Panc1 (cell line): ENCODE data around the gene SEM1. TPM values are rescaled to one million over a fixed set of nuclear protein-coding genes. Genes with fewer than 3 reads are reported as not detected.

Experiments
- ATAC-seq: fragments of 200-7000 bp; cut with Tn5 transposase; 2 replicates; pipeline ENCODE4 v1.9.1; 2020; ENCODE audit warnings: mild to moderate bottlenecking, moderate library complexity
- BruUV-seq: library from RNA; stranded (reverse); fragments of 400-500 nt; replicated peaks from 2 replicates; lab custom pipeline; 2021; lab: Mats Ljungman, UMichigan
- CTCF ChIA-PET: fragments of 300-600 bp; sonication (Branson Sonifier 250); formaldehyde crosslinking; loops from one replicate; lab custom pipeline; 2022; ENCODE audit warnings: antibody characterized with exemption; lab: Charles Lee
- POLR2A ChIA-PET: fragments of 300-600 bp; sonication (Branson Sonifier 250); formaldehyde crosslinking; loops from one replicate; lab custom pipeline; 2022; ENCODE audit warnings: antibody characterized with exemption; lab: Charles Lee
- DNase-seq: peaks from one replicate; pipeline ENCODE4 v3.0.0-alpha.2; 2010; ENCODE audit warnings: low read depth, low spot score
- H3K27ac ChIP-seq: 2 replicates; pipeline ENCODE4 v1.5.1; 2011; ENCODE audit warnings: mild to moderate bottlenecking, low read length, inconsistent platforms
- H3K27me3 ChIP-seq: fragments of 200-500 bp; sonication (Bioruptor generic); 2 replicates; pipeline ENCODE4 v1.6.0; 2014; ENCODE audit warnings: low read length, inconsistent platforms; ENCODE audit not compliant: control insufficient read depth, insufficient read depth
- H3K36me3 ChIP-seq: fragments of 200-500 bp; sonication (Bioruptor generic); 2 replicates; pipeline ENCODE4 v1.5.1; 2014; ENCODE audit warnings: inconsistent platforms, mild to moderate bottlenecking, low read length, moderate library complexity; ENCODE audit not compliant: control insufficient read depth, insufficient read depth
- H3K4me1 ChIP-seq: 2 replicates; pipeline ENCODE4 v1.5.1; 2011; ENCODE audit warnings: inconsistent platforms, mild to moderate bottlenecking, low read length, moderate library complexity; ENCODE audit not compliant: control insufficient read depth, insufficient read depth
- H3K4me3 ChIP-seq, 2 experiments: 2 replicates each; pipeline ENCODE4 v1.5.1; 2011 to 2012; ENCODE audit warnings: low read depth in 2 of 2, low read length in 2 of 2, mild to moderate bottlenecking in 2 of 2, inconsistent platforms in 1 of 2, moderate library complexity in 1 of 2
- H3K9me3 ChIP-seq: fragments of 200-500 bp; sonication (Bioruptor generic); 2 replicates; pipeline ENCODE4 v1.5.1; 2014; ENCODE audit warnings: low read depth, mild to moderate bottlenecking, inconsistent platforms, low read length, moderate library complexity; ENCODE audit not compliant: control insufficient read depth, insufficient read depth
- POLR2AphosphoS5 ChIP-seq: IDR thresholded peaks from 2 replicates; pipeline ENCODE4 v1.6.1; 2012; ENCODE audit warnings: mild to moderate bottlenecking, low read depth, low read length, moderate library complexity
- SIN3A ChIP-seq: IDR thresholded peaks from 2 replicates; pipeline ENCODE4 v1.6.1; 2012; ENCODE audit warnings: low read depth, mild to moderate bottlenecking, low read length, moderate library complexity, borderline replicate concordance; ENCODE audit not compliant: insufficient read depth
- TCF7L2 ChIP-seq: IDR thresholded peaks from 2 replicates; pipeline ENCODE4 v1.6.1; 2011; ENCODE audit warnings: mild to moderate bottlenecking, low read depth, low read length, inconsistent platforms
- in situ Hi-C: cut with HindIII; loops from 2 replicates; pipeline ENCODE4 v1.10.0; 2016; ENCODE audit warnings: low sequenced_read_pairs, low pct_unique_long_range_greater_than_20kb
- intact Hi-C: fragments of 100-400 bp; cut with micrococcal nuclease; formaldehyde crosslinking; loops from one replicate; pipeline ENCODE4 v1.10.0; 2022; ENCODE audit not compliant: unreplicated experiment
- total RNA-seq: library from RNA; stranded (reverse); gene quantifications from one replicate; pipeline ENCODE4 v1.2.1, GENCODE V29; 2021; ENCODE audit not compliant: unreplicated experiment
- TF ChIP-seq, protein P1 (sequence below), 2 experiments: IDR thresholded peaks; 2 replicates each; pipeline ENCODE4 v1.6.1; 2011 to 2012; ENCODE audit warnings: low read depth in 2 of 2, control low read depth in 1 of 2, low read length in 1 of 2, mild to moderate bottlenecking in 1 of 2, moderate library complexity in 1 of 2; ENCODE audit not compliant: insufficient read depth in 1 of 2
- TF ChIP-seq, protein P2 (sequence below): fragments of 450-650 bp; IDR thresholded peaks from 2 replicates; pipeline ENCODE4 v1.5.1; 2017; ENCODE audit warnings: mild to moderate bottlenecking

Gene SEM1
- total RNA-seq, 1 experiment from 2014 or later: 67.8 TPM

DNA sequence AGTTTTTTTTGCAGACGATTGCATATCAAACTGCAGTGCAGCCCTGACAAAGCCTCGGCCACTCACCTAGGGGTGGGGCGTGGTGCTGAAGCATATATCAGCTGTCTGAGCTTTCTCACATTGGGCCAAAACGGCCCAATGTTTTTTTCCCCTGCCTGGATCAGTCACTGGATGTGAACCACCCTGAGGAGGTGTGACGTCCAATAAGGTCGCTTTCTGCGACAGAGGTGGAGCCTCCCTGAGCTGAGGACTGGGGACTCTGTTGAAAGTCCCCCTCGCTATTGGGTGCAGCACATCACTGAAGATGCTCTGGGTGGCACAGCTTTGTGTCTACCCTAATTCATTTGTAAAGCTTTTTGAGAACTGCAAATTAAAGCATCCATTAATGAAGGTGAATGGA, 60.9 kb downstream of the SEM1 start:
- ChIA-PET CTCF (no interaction called here), POLR2A (no interaction called here)
- Histone ChIP-seq H3K4me3 (no peak overlapping the region), H3K9me3 (0 out of 2 replicates have a peak, but pooled peaks cover 2% of the 10 kb centered on the region), H3K27me3 (no peaks in the 10 kb centered on the region; the same call in 1 of the 2 replicates), H3K36me3 (no peaks in the 10 kb centered on the region), H3K4me1 (no peaks in the 10 kb centered on the region), H3K27ac (no peak overlapping the region)
- BruUV-seq: no TSS peak
- in situ Hi-C loops (no loop called here), intact Hi-C loops (no loop called here)
- DNase-seq (no peak), ATAC-seq (no peak)
- TF ChIP-seq, protein P1, sequence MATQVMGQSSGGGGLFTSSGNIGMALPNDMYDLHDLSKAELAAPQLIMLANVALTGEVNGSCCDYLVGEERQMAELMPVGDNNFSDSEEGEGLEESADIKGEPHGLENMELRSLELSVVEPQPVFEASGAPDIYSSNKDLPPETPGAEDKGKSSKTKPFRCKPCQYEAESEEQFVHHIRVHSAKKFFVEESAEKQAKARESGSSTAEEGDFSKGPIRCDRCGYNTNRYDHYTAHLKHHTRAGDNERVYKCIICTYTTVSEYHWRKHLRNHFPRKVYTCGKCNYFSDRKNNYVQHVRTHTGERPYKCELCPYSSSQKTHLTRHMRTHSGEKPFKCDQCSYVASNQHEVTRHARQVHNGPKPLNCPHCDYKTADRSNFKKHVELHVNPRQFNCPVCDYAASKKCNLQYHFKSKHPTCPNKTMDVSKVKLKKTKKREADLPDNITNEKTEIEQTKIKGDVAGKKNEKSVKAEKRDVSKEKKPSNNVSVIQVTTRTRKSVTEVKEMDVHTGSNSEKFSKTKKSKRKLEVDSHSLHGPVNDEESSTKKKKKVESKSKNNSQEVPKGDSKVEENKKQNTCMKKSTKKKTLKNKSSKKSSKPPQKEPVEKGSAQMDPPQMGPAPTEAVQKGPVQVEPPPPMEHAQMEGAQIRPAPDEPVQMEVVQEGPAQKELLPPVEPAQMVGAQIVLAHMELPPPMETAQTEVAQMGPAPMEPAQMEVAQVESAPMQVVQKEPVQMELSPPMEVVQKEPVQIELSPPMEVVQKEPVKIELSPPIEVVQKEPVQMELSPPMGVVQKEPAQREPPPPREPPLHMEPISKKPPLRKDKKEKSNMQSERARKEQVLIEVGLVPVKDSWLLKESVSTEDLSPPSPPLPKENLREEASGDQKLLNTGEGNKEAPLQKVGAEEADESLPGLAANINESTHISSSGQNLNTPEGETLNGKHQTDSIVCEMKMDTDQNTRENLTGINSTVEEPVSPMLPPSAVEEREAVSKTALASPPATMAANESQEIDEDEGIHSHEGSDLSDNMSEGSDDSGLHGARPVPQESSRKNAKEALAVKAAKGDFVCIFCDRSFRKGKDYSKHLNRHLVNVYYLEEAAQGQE (IDR thresholded peaks at IDR 0.05; ENCODE audit: insufficient read depth in 1 of 2, low read depth in 2 of 2, low read length in 1 of 2): no peak
- no peak for TF ChIP-seq POLR2AphosphoS5
- no peak for TF ChIP-seq SIN3A
- TF ChIP-seq TCF7L2: no peak
- TF ChIP-seq, protein P2, sequence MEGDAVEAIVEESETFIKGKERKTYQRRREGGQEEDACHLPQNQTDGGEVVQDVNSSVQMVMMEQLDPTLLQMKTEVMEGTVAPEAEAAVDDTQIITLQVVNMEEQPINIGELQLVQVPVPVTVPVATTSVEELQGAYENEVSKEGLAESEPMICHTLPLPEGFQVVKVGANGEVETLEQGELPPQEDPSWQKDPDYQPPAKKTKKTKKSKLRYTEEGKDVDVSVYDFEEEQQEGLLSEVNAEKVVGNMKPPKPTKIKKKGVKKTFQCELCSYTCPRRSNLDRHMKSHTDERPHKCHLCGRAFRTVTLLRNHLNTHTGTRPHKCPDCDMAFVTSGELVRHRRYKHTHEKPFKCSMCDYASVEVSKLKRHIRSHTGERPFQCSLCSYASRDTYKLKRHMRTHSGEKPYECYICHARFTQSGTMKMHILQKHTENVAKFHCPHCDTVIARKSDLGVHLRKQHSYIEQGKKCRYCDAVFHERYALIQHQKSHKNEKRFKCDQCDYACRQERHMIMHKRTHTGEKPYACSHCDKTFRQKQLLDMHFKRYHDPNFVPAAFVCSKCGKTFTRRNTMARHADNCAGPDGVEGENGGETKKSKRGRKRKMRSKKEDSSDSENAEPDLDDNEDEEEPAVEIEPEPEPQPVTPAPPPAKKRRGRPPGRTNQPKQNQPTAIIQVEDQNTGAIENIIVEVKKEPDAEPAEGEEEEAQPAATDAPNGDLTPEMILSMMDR: no peak

DNA sequence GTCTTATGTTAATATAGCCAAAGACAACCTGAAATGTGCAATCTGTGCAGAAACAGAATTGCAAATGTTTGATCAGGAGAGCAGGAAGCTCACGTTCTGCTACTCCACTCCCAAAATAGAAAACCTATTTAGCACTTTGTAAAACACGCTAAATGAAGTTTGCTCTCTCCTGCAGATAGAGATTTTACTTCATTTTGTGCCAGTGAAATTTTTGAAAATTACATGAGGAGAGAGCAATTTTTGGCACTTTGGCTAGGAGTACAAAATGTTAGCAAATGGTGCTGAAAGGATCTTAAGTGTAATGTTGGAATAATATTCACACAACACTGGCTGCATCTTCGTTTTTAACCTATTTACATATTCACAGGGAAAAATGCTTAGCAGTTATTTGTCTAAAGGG, 61.9 kb downstream of the SEM1 start:
- in situ Hi-C loops: no loop called here
- Histone ChIP-seq H3K27me3 (no peaks in the 10 kb centered on the region; the same call in 1 of the 2 replicates), H3K4me3 (no peak overlapping the region), H3K9me3 (0 out of 2 replicates have a peak, but pooled peaks cover 2% of the 10 kb centered on the region), H3K27ac (no peak overlapping the region), H3K36me3 (no peaks in the 10 kb centered on the region), H3K4me1 (no peaks in the 10 kb centered on the region)
- ChIA-PET CTCF (no interaction called here), POLR2A (no interaction called here)
- TF ChIP-seq SIN3A (no peak), POLR2AphosphoS5 (no peak), TCF7L2 (no peak)
- TF ChIP-seq, protein P2: no peak
- TF ChIP-seq, protein P1 (IDR thresholded peaks at IDR 0.05; ENCODE audit: insufficient read depth in 1 of 2, low read depth in 2 of 2, low read length in 1 of 2): no peak
- intact Hi-C loops: no loop called here
- ATAC-seq (no peak), DNase-seq (no peak)
- BruUV-seq: no TSS peak
